GM23338 (cell line): Measurements from ENCODE around the gene ZDHHC17.

ENCODE experiments used
- CREB1 ChIP-seq: fragments of 250-450 bp; sonication (Bioruptor Pico); IDR thresholded peaks from 2 replicates; pipeline ENCODE4 v1.5.0; 2020; ENCODE audit warnings: low read depth, mild to moderate bottlenecking, moderate library complexity
- EZH2 ChIP-seq: fragments of 200-600 bp; sonication (generic); IDR thresholded peaks from one replicate; pipeline ENCODE4 v1.8.0; 2017; ENCODE audit warnings: antibody characterized with exemption, mild to moderate bottlenecking, low read depth; ENCODE audit not compliant: unreplicated experiment
- EZH2phosphoT487 ChIP-seq: fragments of 200-600 bp; sonication (generic); IDR thresholded peaks from one replicate; pipeline ENCODE4 v1.8.1; 2018; ENCODE audit warnings: antibody characterized with exemption; ENCODE audit not compliant: unreplicated experiment
- POLR2AphosphoS5 ChIP-seq: IDR thresholded peaks from 2 replicates; pipeline ENCODE4 v1.6.1; 2016; ENCODE audit warnings: antibody characterized with exemption, low read depth
- STAT1 ChIP-seq: IDR thresholded peaks from one replicate; pipeline ENCODE4 v1.6.1; 2016; ENCODE audit warnings: antibody characterized with exemption; ENCODE audit not compliant: unreplicated experiment
- ZNF331 ChIP-seq: fragments of 250-450 bp; sonication (Bioruptor Pico); IDR thresholded peaks from 2 replicates; pipeline ENCODE4 v1.5.0; 2020; ENCODE audit warnings: low read depth, mild to moderate bottlenecking, moderate library complexity
- TF ChIP-seq, protein P1 (sequence below), 2 experiments: fragments of 200-600 bp in 1 of 2; sonication (generic) in 1 of 2; conservative IDR thresholded peaks; 2 replicates each; pipeline versions ENCODE4 v1.5.1 to v1.6.1; 2016 to 2017; ENCODE audit warnings: antibody characterized with exemption in 2 of 2, low read depth in 2 of 2, mild to moderate bottlenecking in 2 of 2, moderate library complexity in 1 of 2
- TF ChIP-seq, protein P2 (sequence below): IDR thresholded peaks from one replicate; pipeline ENCODE4 v1.6.1; 2018; ENCODE audit warnings: antibody characterized with exemption; ENCODE audit not compliant: unreplicated experiment

DNA sequence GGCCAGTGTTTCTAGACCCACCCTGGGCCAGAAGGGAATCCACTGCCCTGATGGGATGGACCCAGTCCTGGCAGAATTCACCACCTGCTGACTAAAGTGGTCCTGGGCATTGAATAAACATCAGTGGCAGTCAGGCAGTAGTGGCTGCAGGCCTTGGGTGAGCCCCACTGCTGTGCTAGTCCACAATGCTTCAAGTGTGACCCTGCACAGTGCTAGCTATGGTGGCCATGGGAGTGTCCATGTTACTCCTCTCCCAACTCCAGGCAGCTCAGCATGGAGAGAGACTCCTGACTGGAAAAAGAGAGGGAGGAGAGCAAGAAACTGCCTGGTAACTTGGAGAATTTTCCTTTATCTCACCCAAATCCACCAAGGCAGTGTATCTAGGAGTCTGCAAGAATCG is 132.4 kb downstream of the ZDHHC17 start:
- TF ChIP-seq, protein P1, sequence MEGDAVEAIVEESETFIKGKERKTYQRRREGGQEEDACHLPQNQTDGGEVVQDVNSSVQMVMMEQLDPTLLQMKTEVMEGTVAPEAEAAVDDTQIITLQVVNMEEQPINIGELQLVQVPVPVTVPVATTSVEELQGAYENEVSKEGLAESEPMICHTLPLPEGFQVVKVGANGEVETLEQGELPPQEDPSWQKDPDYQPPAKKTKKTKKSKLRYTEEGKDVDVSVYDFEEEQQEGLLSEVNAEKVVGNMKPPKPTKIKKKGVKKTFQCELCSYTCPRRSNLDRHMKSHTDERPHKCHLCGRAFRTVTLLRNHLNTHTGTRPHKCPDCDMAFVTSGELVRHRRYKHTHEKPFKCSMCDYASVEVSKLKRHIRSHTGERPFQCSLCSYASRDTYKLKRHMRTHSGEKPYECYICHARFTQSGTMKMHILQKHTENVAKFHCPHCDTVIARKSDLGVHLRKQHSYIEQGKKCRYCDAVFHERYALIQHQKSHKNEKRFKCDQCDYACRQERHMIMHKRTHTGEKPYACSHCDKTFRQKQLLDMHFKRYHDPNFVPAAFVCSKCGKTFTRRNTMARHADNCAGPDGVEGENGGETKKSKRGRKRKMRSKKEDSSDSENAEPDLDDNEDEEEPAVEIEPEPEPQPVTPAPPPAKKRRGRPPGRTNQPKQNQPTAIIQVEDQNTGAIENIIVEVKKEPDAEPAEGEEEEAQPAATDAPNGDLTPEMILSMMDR (conservative IDR thresholded peaks at IDR 0.05; ENCODE audit: low read depth in 2 of 2), result no peak
- no peak for TF ChIP-seq EZH2phosphoT487
- TF ChIP-seq EZH2, result no peak
- TF ChIP-seq, protein P2, sequence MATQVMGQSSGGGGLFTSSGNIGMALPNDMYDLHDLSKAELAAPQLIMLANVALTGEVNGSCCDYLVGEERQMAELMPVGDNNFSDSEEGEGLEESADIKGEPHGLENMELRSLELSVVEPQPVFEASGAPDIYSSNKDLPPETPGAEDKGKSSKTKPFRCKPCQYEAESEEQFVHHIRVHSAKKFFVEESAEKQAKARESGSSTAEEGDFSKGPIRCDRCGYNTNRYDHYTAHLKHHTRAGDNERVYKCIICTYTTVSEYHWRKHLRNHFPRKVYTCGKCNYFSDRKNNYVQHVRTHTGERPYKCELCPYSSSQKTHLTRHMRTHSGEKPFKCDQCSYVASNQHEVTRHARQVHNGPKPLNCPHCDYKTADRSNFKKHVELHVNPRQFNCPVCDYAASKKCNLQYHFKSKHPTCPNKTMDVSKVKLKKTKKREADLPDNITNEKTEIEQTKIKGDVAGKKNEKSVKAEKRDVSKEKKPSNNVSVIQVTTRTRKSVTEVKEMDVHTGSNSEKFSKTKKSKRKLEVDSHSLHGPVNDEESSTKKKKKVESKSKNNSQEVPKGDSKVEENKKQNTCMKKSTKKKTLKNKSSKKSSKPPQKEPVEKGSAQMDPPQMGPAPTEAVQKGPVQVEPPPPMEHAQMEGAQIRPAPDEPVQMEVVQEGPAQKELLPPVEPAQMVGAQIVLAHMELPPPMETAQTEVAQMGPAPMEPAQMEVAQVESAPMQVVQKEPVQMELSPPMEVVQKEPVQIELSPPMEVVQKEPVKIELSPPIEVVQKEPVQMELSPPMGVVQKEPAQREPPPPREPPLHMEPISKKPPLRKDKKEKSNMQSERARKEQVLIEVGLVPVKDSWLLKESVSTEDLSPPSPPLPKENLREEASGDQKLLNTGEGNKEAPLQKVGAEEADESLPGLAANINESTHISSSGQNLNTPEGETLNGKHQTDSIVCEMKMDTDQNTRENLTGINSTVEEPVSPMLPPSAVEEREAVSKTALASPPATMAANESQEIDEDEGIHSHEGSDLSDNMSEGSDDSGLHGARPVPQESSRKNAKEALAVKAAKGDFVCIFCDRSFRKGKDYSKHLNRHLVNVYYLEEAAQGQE, result no peak
- TF ChIP-seq CREB1 (CRISPR knock-in tag), result no peak
- no peak for TF ChIP-seq POLR2AphosphoS5
- no peak for TF ChIP-seq STAT1
- no peak for TF ChIP-seq ZNF331 (CRISPR knock-in tag)
